Activated CD4-positive, alpha-beta T cell treated with anti-CD3 and anti-CD28 coated beads for 4 hours (primary cell): Measurements from ENCODE around the gene ALAD.
"Not testable (repeated sequence)": the region's sequence is repeated elsewhere in the genome, so short reads cannot be mapped to it uniquely, and the experiment has no call there.

Source experiments
- DNase-seq, 2 donors: peaks; one replicate each; pipeline ENCODE4 v3.0.0-alpha.2; 2020

Gene ALAD

GRCh38 chr9:113401027-113401792 lies at the start of gene ALAD:
ALAD (minus strand) TSS chr9:113401284; CDS start chr9:113393559, 7,725 bp downstream.
- DNase-seq = peak; percentile 99 to 100

GRCh38 chr9:113449376-113449775 lies 48.3 kb upstream of the ALAD start:
- no peak for DNase-seq

- DNase-seq = peak in 1 of 2 donors; percentile 9
Measured at GRCh38 chr9:113446323-113446740, 45.2 kb upstream of the ALAD start.

- DNase-seq = no peak
Measured at GRCh38 chr9:113444736-113445135, 43.7 kb upstream of the ALAD start.

GRCh38 chr9:113437716-113438115 lies 36.6 kb upstream of the ALAD start:
- not testable (repeated sequence) for DNase-seq

GRCh38 chr9:113436728-113437515 lies 35.8 kb upstream of the ALAD start:
- no peak for DNase-seq

- no peak for DNase-seq
Measured at GRCh38 chr9:113431191-113431590, 30.1 kb upstream of the ALAD start.

GRCh38 chr9:113428062-113428615 lies 27.1 kb upstream of the ALAD start:
- no peak for DNase-seq

- no peak for DNase-seq
Measured at GRCh38 chr9:113427629-113428028, 26.5 kb upstream of the ALAD start.

- no peak for DNase-seq
Measured at GRCh38 chr9:113426701-113427100, 25.6 kb upstream of the ALAD start.

- DNase-seq = no peak
Measured at GRCh38 chr9:113425072-113425471, 24.0 kb upstream of the ALAD start.

GRCh38 chr9:113421726-113422125 lies 20.6 kb upstream of the ALAD start:
- DNase-seq = no peak

- no peak for DNase-seq
Measured at GRCh38 chr9:113417370-113417769, 16.3 kb upstream of the ALAD start.

GRCh38 chr9:113416149-113416721 lies 15.2 kb upstream of the ALAD start:
- no peak for DNase-seq

GRCh38 chr9:113410207-113410864 lies 9.3 kb upstream of the ALAD start, which contains the start of the genes C9orf43 and POLE3:
C9orf43 (plus strand) TSS chr9:113410747; CDS start chr9:113413494, 2,747 bp downstream.
POLE3 (minus strand) TSS chr9:113410675; CDS start chr9:113410293, 382 bp downstream.
- peak; percentile 93 to 94 for DNase-seq

GRCh38 chr9:113409883-113410206 lies 8.8 kb upstream of the ALAD start:
- no peak for DNase-seq

GRCh38 chr9:113409481-113409880 lies 8.4 kb upstream of the ALAD start:
- DNase-seq = no peak

GRCh38 chr9:113406873-113407511 lies 5.9 kb upstream of the ALAD start:
- peak; percentile 41 for DNase-seq

- DNase-seq = not testable (repeated sequence)
Measured at GRCh38 chr9:113406353-113406752, 5.3 kb upstream of the ALAD start.

GRCh38 chr9:113403646-113404045 lies 2.6 kb upstream of the ALAD start:
- no peak for DNase-seq

- no peak for DNase-seq
Measured at GRCh38 chr9:113399646-113400200, 1.4 kb downstream of the ALAD start.

- DNase-seq = no peak
Measured at GRCh38 chr9:113398796-113399195, 2.3 kb downstream of the ALAD start.
